Measurements from ENCODE around the gene SLC25A29.

DNA sequence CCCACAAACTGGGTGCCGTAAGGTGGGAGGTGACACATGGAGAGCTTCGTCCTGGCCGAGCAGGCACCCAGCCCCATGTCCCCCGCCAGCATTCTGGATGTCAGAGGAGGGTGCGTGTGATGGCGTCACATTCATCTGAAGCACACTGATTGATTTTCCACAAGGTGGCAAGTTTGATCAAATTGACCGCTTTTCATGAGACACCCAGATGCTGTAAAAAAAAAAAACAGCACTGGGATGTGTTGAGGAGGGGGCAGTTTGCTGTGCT lies 24.2 kb downstream of the SLC25A29 start:
- TF ChIP-seq, protein P1, sequence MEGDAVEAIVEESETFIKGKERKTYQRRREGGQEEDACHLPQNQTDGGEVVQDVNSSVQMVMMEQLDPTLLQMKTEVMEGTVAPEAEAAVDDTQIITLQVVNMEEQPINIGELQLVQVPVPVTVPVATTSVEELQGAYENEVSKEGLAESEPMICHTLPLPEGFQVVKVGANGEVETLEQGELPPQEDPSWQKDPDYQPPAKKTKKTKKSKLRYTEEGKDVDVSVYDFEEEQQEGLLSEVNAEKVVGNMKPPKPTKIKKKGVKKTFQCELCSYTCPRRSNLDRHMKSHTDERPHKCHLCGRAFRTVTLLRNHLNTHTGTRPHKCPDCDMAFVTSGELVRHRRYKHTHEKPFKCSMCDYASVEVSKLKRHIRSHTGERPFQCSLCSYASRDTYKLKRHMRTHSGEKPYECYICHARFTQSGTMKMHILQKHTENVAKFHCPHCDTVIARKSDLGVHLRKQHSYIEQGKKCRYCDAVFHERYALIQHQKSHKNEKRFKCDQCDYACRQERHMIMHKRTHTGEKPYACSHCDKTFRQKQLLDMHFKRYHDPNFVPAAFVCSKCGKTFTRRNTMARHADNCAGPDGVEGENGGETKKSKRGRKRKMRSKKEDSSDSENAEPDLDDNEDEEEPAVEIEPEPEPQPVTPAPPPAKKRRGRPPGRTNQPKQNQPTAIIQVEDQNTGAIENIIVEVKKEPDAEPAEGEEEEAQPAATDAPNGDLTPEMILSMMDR (IDR thresholded peaks at IDR 0.05), result no peak
- TF ChIP-seq EP300 (IDR thresholded peaks at IDR 0.05) (no peak), POLR2AphosphoS5 (IDR thresholded peaks at IDR 0.05) (no peak), POLR2A (IDR thresholded peaks at IDR 0.05) (no peak)

Measured in stomach (tissue), 4 donors.